Heart left ventricle (tissue), 16 donors: Measurements from ENCODE around the gene PIK3R6. TPM values are rescaled to one million over a fixed set of nuclear protein-coding genes. Genes with fewer than 3 reads are reported as not detected.

Experiments used
- ATAC-seq, 4 donors: fragments of 200-7000 bp; cut with Tn5 transposase; one replicate each; pipeline ENCODE4 v1.9.1; 2020 to 2022; ENCODE audit warnings: moderate library complexity in 4 of 4, mild to moderate bottlenecking in 3 of 4, moderate number of reproducible peaks in 1 of 4
- DNase-seq, 5 donors: peaks; one replicate each; pipeline ENCODE4 v3.0.0-alpha.2; 2020
- H3K27ac ChIP-seq, 12 donors: fragments of 200-600 bp; sonication (generic) in 4 of 12; one replicate each; pipeline versions ENCODE4 v1.5.0 to v1.8.0; 2016 to 2022; ENCODE audit warnings: mild to moderate bottlenecking in 2 of 12
- H3K27me3 ChIP-seq, 9 donors: fragments of 200-600 bp; sonication (generic) in 2 of 9; one replicate each; pipeline versions ENCODE4 v1.5.1 to v1.8.0; 2016 to 2022; ENCODE audit warnings: mild to moderate bottlenecking in 3 of 9
- H3K36me3 ChIP-seq, 9 donors: fragments of 200-600 bp; sonication (generic) in 2 of 9; one replicate each; pipeline versions ENCODE4 v1.5.0 to v1.8.0; 2018 to 2022; ENCODE audit warnings: mild to moderate bottlenecking in 2 of 9
- H3K4me1 ChIP-seq, 12 donors: fragments of 200-600 bp; sonication (generic) in 4 of 12; one replicate each; pipeline versions ENCODE4 v1.5.0 to v1.8.0; 2016 to 2022; ENCODE audit warnings: mild to moderate bottlenecking in 3 of 12
- H3K4me3 ChIP-seq, 12 donors: fragments of 200-600 bp; sonication (generic) in 4 of 12; one replicate each; pipeline versions ENCODE4 v1.5.0 to v1.8.0; 2017 to 2022; ENCODE audit warnings: mild to moderate bottlenecking in 9 of 12, moderate library complexity in 4 of 12
- H3K9me3 ChIP-seq, 12 donors: fragments of 200-600 bp; sonication (generic) in 4 of 12; one replicate each; pipeline versions ENCODE4 v1.5.0 to v1.8.0; 2016 to 2022; ENCODE audit warnings: mild to moderate bottlenecking in 1 of 12
- CTCF ChIP-seq, 12 donors: fragments of 200-600 bp; sonication (generic) in 4 of 12; IDR thresholded peaks; one replicate each; pipeline versions ENCODE4 v1.5.0 to v1.8.0; 2018 to 2022; ENCODE audit warnings: antibody characterized with exemption in 12 of 12, mild to moderate bottlenecking in 5 of 12
- POLR2A ChIP-seq, 2 donors: fragments of 450-650 bp; IDR thresholded peaks; one replicate each; pipeline ENCODE4 v1.6.1; 2017; ENCODE audit warnings: antibody characterized with exemption in 2 of 2, mild to moderate bottlenecking in 2 of 2, moderate library complexity in 2 of 2
- WGBS, 4 donors: extraction: QIAGEN DNeasy Blood & Tissue Kit in 2 of 4; methylation state at CpG; one replicate each; pipeline versions ENCODE4 v1.1.5 to v1.1.7; 2013 to 2018; 5-methylcytosine and 5-hydroxymethylcytosine counted together
- intact Hi-C, 10 donors: fragments of 100-400 bp; cut with DNase I; formaldehyde crosslinking; loops; one replicate each; pipeline versions ENCODE4 v1.11.1 to v1.14.2; 2022
- polyA plus RNA-seq, 2 donors: library from polyadenylated mRNA; stranded (reverse); fragments of 200-250 nt; gene quantifications; one replicate each; pipeline ENCODE4 v1.2.3, GENCODE V29; 2013
- total RNA-seq, 9 donors: library from RNA; depleted of rRNA in 2 of 9; stranded (reverse); fragments of >200 nt in 2 of 9; fragmentation: NEBNext Ultra II Directional in 3 of 9; extraction: Animal tissue kit (Norgen Biotek cat#: 25700) in 3 of 9; gene quantifications; one replicate each; pipeline versions ENCODE4 v1.1.0 to v1.2.4, GENCODE V29; 2016 to 2023
- donor health status: ischemic (EF 13 %, LVEDD 7.1; RV severe dilation, severe dysfunction).
- donor health status: healthy with polysubstance abuse.
- donor health status: DM: no; HTN: yes; CAD: no.
- donor health status: DM: no; HTN: no; CAD: no.
- donor health status: ischemic (EF 25% LVEDD 6.9; RV normal size, moderate dysfunction).
- donor health status: ischemic (EF 25% LVEDD 5.7; RV mildly dilated, moderate dysfunction).
- donor health status: healthy.
- donor health status: DM: yes; HTN: yes; CAD: no.
- donor health status: ischemic (EF 35%, LVEDD 5.7; RV mildly dilated, moderate dysfunction).
- donor health status: nonischemic (EF 11% LVEDD 7.7; RV severe dilation, severe dysfunction).
- donor health status: DM: yes; HTN: yes; CAD: no.
- donor health status: PGD.
- donor health status: ischemic (EF 29% LVEDD 5.4; RV normal size, mild dysfunction).
- donor health status: nonischemic (EF 23%, LVEDD 6.1; RV moderate dilation, normal function).

Gene PIK3R6
- total and polyA plus RNA-seq, 11 donors: 0.21 to 5.4 (median 1.0) TPM

- peak in 1 of 5 donors; percentile 6 for DNase-seq
- Histone ChIP-seq H3K9me3 (no peaks in the 10 kb centered on the region), H3K4me1 (peaks cover 0 to 42% (median 0%) of the 10 kb centered on the region in 12 donors), H3K4me3 (no peak overlapping the region), H3K27me3 (peaks cover 0 to 4% (median 0%) of the 10 kb centered on the region in 9 donors), H3K36me3 (peaks cover 0 to 38% (median 0%) of the 10 kb centered on the region in 9 donors), H3K27ac (no peak overlapping the region)
- WGBS, 4 donors: 82 to 85% (median 84%) methylated on average over 12 of the region's 12 CpGs
- TF ChIP-seq CTCF (IDR thresholded peaks at IDR 0.05) (no peak), POLR2A (IDR thresholded peaks at IDR 0.05) (no peak)
- intact Hi-C loops: loop anchor here in 9 of 10 donors (5.0 to 10.0 kb wide), 6 partner anchors 62 to 482 kb away; no protein-coding TSS in a partner anchor
- no peak for ATAC-seq
Observed at GRCh38 chr17:8896641-8897635, 29.5 kb upstream of the PIK3R6 start.

GRCh38 chr17:8896087-8896486 is 28.6 kb upstream of the PIK3R6 start:
- no peaks in the 10 kb centered on the region for H3K9me3 ChIP-seq
- no peak overlapping the region for H3K4me3 ChIP-seq
- peaks cover 0 to 4% (median 0%) of the 10 kb centered on the region in 9 donors for H3K27me3 ChIP-seq
- no peak for TF ChIP-seq CTCF (IDR thresholded peaks at IDR 0.05)
- TF ChIP-seq POLR2A (IDR thresholded peaks at IDR 0.05): no peak
- intact Hi-C loops: loop anchor here in 9 of 10 donors (5.0 to 10.0 kb wide), 6 partner anchors 61 to 481 kb away; no protein-coding TSS in a partner anchor
- no peak overlapping the region for H3K27ac ChIP-seq
- H3K4me1 ChIP-seq: peaks cover 0 to 38% (median 0%) of the 10 kb centered on the region in 12 donors
- 82 to 90% (median 84%) methylated on average over 3 of the region's 3 CpGs for WGBS, 4 donors
- peaks cover 0 to 36% (median 0%) of the 10 kb centered on the region in 9 donors for H3K36me3 ChIP-seq
- ATAC-seq: no peak
- no peak for DNase-seq

- ATAC-seq (peak; percentile 79 to 85 (median 82)), DNase-seq (peak in 4 of 5 donors; percentile 40 to 65 (median 52))
- H3K4me1 ChIP-seq: peaks cover 0 to 28% (median 0%) of the 10 kb centered on the region in 12 donors
- peak overlapping the region in 5 of 12 donors; percentile 4 to 20 (median 17) for H3K4me3 ChIP-seq
- intact Hi-C loops: loop anchor here in 9 of 10 donors (5.0 to 10.0 kb wide), 9 partner anchors 58 to 480 kb away; no protein-coding TSS in a partner anchor
- H3K27ac ChIP-seq: no peak overlapping the region
- H3K27me3 ChIP-seq: peaks cover 0 to 4% (median 0%) of the 10 kb centered on the region in 9 donors
- H3K36me3 ChIP-seq: peaks cover 0 to 46% (median 0%) of the 10 kb centered on the region in 9 donors
- TF ChIP-seq POLR2A (IDR thresholded peaks at IDR 0.05): no peak
- peak; percentile 78 to 90 (median 86) for TF ChIP-seq CTCF (IDR thresholded peaks at IDR 0.05)
- WGBS, 4 donors: 43 to 46% (median 46%) methylated on average over 24 of the region's 24 CpGs
- H3K9me3 ChIP-seq: no peaks in the 10 kb centered on the region
Observed at GRCh38 chr17:8894673-8895578, 27.5 kb upstream of the PIK3R6 start.
